B cell (primary cell): ENCODE results near the gene RHOH. TPM values are rescaled to one million over a fixed set of nuclear protein-coding genes. Genes with fewer than 3 reads are reported as not detected.
"Not testable (repeated sequence)": the region's sequence is repeated elsewhere in the genome, so short reads cannot be mapped to it uniquely, and the experiment has no call there.

Experiments used
- ATAC-seq: fragments of 200-7000 bp; cut with Tn5 transposase; one replicate; pipeline ENCODE4 v1.10.0; 2021; ENCODE audit warnings: low read depth, mild to moderate bottlenecking, moderate number of reproducible peaks, moderate library complexity
- CTCF ChIA-PET: fragments of 350-600 bp; sonication (Branson Sonifier 250); formaldehyde crosslinking; loops from one replicate; lab custom pipeline; 2021; ENCODE audit warnings: antibody characterized with exemption, inconsistent platforms; lab: Charles Lee
- POLR2A ChIA-PET: fragments of 350-600 bp; sonication (Branson Sonifier 250); formaldehyde crosslinking; loops from one replicate; lab custom pipeline; 2021; ENCODE audit warnings: antibody characterized with exemption; lab: Charles Lee
- DNase-seq: peaks from one replicate; pipeline ENCODE4 v3.0.0; 2013
- H2AFZ ChIP-seq: 2 replicates; pipeline ENCODE4 v1.6.1; 2012; ENCODE audit warnings: mild to moderate bottlenecking, low read depth, low read length; ENCODE audit not compliant: insufficient read depth, poor library complexity, severe bottlenecking
- H3K27ac ChIP-seq, 2 donors: 1 replicate in 1 of 2; 2 replicates in 1 of 2; pipeline ENCODE4 v1.5.1; 2012 to 2013; ENCODE audit warnings: low read length in 2 of 2, mild to moderate bottlenecking in 2 of 2, moderate library complexity in 1 of 2
- H3K27me3 ChIP-seq, 4 experiments: fragments of 200-600 bp in 1 of 4; sonication (generic) in 1 of 4; replicated peaks in 1 of 4; 1 replicate in 2 of 4; 2 replicates in 2 of 4; pipeline versions ENCODE4 v1.6.1 to v1.7.0; 2013 to 2016; ENCODE audit warnings: low read length in 3 of 4, mild to moderate bottlenecking in 2 of 4, mixed read lengths in 1 of 4, moderate library complexity in 1 of 4; ENCODE audit not compliant: insufficient read depth in 4 of 4, control insufficient read depth in 3 of 4; ENCODE audit errors: control extremely low read depth in 1 of 4
- H3K36me3 ChIP-seq, 2 experiments: replicated peaks in 1 of 2; 1 replicate in 1 of 2; 2 replicates in 1 of 2; pipeline versions ENCODE4 v1.6.1 to v1.7.1; 2013; ENCODE audit warnings: low read length in 1 of 2; ENCODE audit not compliant: insufficient read depth in 2 of 2, control insufficient read depth in 1 of 2; ENCODE audit errors: control extremely low read depth in 1 of 2, extremely low read depth in 1 of 2
- H3K4me1 ChIP-seq, 2 donors: fragments of 200-600 bp in 1 of 2; sonication (generic) in 1 of 2; 1 replicate in 1 of 2; 2 replicates in 1 of 2; pipeline versions ENCODE4 v1.5.1 to v1.6.1; 2013 to 2017; ENCODE audit warnings: low read length in 2 of 2; ENCODE audit not compliant: control insufficient read depth in 2 of 2, insufficient read depth in 2 of 2
- H3K4me2 ChIP-seq: replicated peaks from 2 replicates; pipeline ENCODE3; 2012; ENCODE audit warnings: mild to moderate bottlenecking, low read depth, low read length; ENCODE audit not compliant: poor library complexity, severe bottlenecking
- H3K4me3 ChIP-seq, 5 experiments: fragments of 200-600 bp in 1 of 5; sonication (generic) in 1 of 5; 1 replicate in 3 of 5; 2 replicates in 2 of 5; pipeline versions ENCODE4 v1.5.1 to v1.7.0; 2011 to 2016; ENCODE audit warnings: low read length in 4 of 5, mild to moderate bottlenecking in 4 of 5, low read depth in 2 of 5, control low read depth in 1 of 5, moderate library complexity in 1 of 5; ENCODE audit not compliant: insufficient read depth in 1 of 5; ENCODE audit errors: control extremely low read depth in 1 of 5, extremely low read depth in 1 of 5
- H3K79me2 ChIP-seq: fragments of 200-600 bp; sonication (generic); one replicate; pipeline ENCODE4 v1.6.0; 2016; ENCODE audit warnings: low read length; ENCODE audit not compliant: control insufficient read depth, insufficient read depth
- H3K9ac ChIP-seq: fragments of 200-600 bp; sonication (generic); 2 replicates; pipeline ENCODE4 v1.6.1; 2017; ENCODE audit warnings: mild to moderate bottlenecking, low read length, moderate library complexity
- H3K9me3 ChIP-seq, 3 donors: one replicate each; pipeline versions ENCODE4 v1.6.1 to v1.7.1; 2013; ENCODE audit warnings: low read length in 2 of 3; ENCODE audit not compliant: control insufficient read depth in 2 of 3, insufficient read depth in 1 of 3; ENCODE audit errors: control extremely low read depth in 1 of 3
- H4K20me1 ChIP-seq: 2 replicates; pipeline ENCODE4 v1.6.0; 2012; ENCODE audit warnings: mild to moderate bottlenecking, low read length; ENCODE audit not compliant: insufficient read depth, control insufficient read depth, poor library complexity, severe bottlenecking
- H3K27ac Mint-ChIP-seq: one replicate; pipeline ENCODE4 v1.8.0; 2021; ENCODE audit warnings: mixed read lengths
- H3K27me3 Mint-ChIP-seq: one replicate; pipeline ENCODE4 v1.8.0; 2021; ENCODE audit warnings: mixed read lengths
- H3K4me1 Mint-ChIP-seq: one replicate; pipeline ENCODE4 v1.8.0; 2021; ENCODE audit warnings: mixed read lengths
- H3K4me3 Mint-ChIP-seq: one replicate; pipeline ENCODE4 v1.8.0; 2021; ENCODE audit warnings: mixed read lengths
- H3K9me3 Mint-ChIP-seq: one replicate; pipeline ENCODE4 v1.8.0; 2022; ENCODE audit warnings: mixed read lengths; ENCODE audit not compliant: insufficient read depth
- CTCF ChIP-seq: fragments of 200-600 bp; IDR thresholded peaks from one replicate; pipeline ENCODE4 v1.8.0; 2022; ENCODE audit warnings: antibody characterized with exemption, mild to moderate bottlenecking
- EZH2 ChIP-seq: IDR thresholded peaks from 2 replicates; pipeline ENCODE4 v1.6.1; 2012; ENCODE audit warnings: borderline replicate concordance, low read depth, mild to moderate bottlenecking, moderate library complexity, low read length; ENCODE audit not compliant: insufficient read depth, poor library complexity, severe bottlenecking
- WGBS: methylation state at CpG from one replicate; pipeline ENCODE4 v1.1.5; 2013; ENCODE audit warnings: missing lambda C conversion rate; ENCODE audit not compliant: insufficient coverage; 5-methylcytosine and 5-hydroxymethylcytosine counted together
- intact Hi-C: fragments of 100-400 bp; cut with micrococcal nuclease; formaldehyde crosslinking; loops from one replicate; pipeline ENCODE4 v1.10.0; 2022
- polyA minus RNA-seq: library from RNA; depleted of rRNA, polyadenylated mRNA; stranded (reverse); fragments of >200 nt; gene quantifications from 2 replicates; pipeline ENCODE4 v1.2.3, GENCODE V29; 2012
- polyA plus RNA-seq: library from polyadenylated mRNA; depleted of rRNA; stranded (reverse); fragments of >200 nt; gene quantifications from 2 replicates; pipeline ENCODE4 v1.2.3, GENCODE V29; 2012
- total RNA-seq, 2 donors: library from RNA; stranded (reverse); fragments of 120-200 nt in 1 of 2; gene quantifications; 1 replicate in 1 of 2; 2 replicates in 1 of 2; pipeline versions ENCODE4 v1.2.3 to v1.2.4, GENCODE V29; 2013 to 2022

RHOH gene
- 187 and 209 TPM in 2 replicates for total RNA-seq
- 162 TPM for total RNA-seq (2013)
- 118 and 174 TPM in 2 replicates for polyA plus RNA-seq
- 118 and 229 TPM in 2 replicates for polyA minus RNA-seq

- peaks cover 39% of the 10 kb centered on the region for H4K20me1 ChIP-seq
- peak; percentile 91 for DNase-seq
- peak within 1 kb of the TSS; percentile 99 for H3K9ac ChIP-seq
- Mint-ChIP-seq H3K9me3 (no peaks in the 10 kb centered on the region), H3K27me3 (no peaks in the 10 kb centered on the region), H3K27ac (peak within 1 kb of the TSS; percentile 91), H3K4me1 (peaks cover 63% of the 10 kb centered on the region), H3K4me3 (peak within 1 kb of the TSS; percentile 96)
- H3K4me3 ChIP-seq, result peak within 1 kb of the TSS; percentile 79 to 99 (median 90)
- H3K36me3 ChIP-seq, result peaks cover 2 to 4% of the 10 kb centered on the region in 2 experiments
- peak; percentile 50 for ATAC-seq
- TF ChIP-seq CTCF (no peak), EZH2 (no peak)
- H3K4me1 ChIP-seq, result peaks cover 49 to 59% of the 10 kb centered on the region in 2 donors
- WGBS, result 2% methylated on average over 7 of the region's 14 CpGs
- H2AFZ ChIP-seq, result peak within 1 kb of the TSS; percentile 6
- H3K9me3 ChIP-seq, result no peaks in the 10 kb centered on the region
- no peaks in the 10 kb centered on the region for H3K27me3 ChIP-seq
- peaks cover 99% of the 10 kb centered on the region for H3K79me2 ChIP-seq
- intact Hi-C loops, result loop anchor here (1.0 to 10.0 kb wide), 8 partner anchors 8 to 1532 kb away; partner anchors contain the start of genes KLF3, N4BP2 and PDS5A
- CTCF ChIA-PET, result interaction anchor here (0.6 to 8.2 kb wide), 14 partner anchors 11 to 141 kb away, joined by 3 to 70 read pairs (median 6); no protein-coding TSS in a partner anchor
- H3K4me2 ChIP-seq, result peak within 1 kb of the TSS; percentile 83
- peak within 1 kb of the TSS; percentile 93 to 99 for H3K27ac ChIP-seq
- POLR2A ChIA-PET, result interaction anchor here (0.6 to 4.2 kb wide), 8 partner anchors 11 to 349 kb away, joined by 3 to 40 read pairs (median 6); partner anchors contain the start of gene N4BP2
These were observed at the start of gene RHOH for GRCh38 chr4:40196724-40197281. RHOH (plus strand) TSS chr4:40197031; CDS start chr4:40243387, 46,356 bp downstream.

- H3K4me3 ChIP-seq, POLR2A ChIA-PET, DNase-seq, H3K4me2 ChIP-seq, H3K27ac ChIP-seq, intact Hi-C loops, CTCF ChIA-PET, H3K9me3 Mint-ChIP-seq, H3K27me3 Mint-ChIP-seq, H3K27ac Mint-ChIP-seq, H2AFZ ChIP-seq, H3K9ac ChIP-seq, ATAC-seq, H4K20me1 ChIP-seq, H3K36me3 ChIP-seq, H3K27me3 ChIP-seq, H3K4me3 Mint-ChIP-seq: not testable (repeated sequence)
- WGBS, result no CpG with 5 or more reads among the region's 31 CpGs
- Histone ChIP-seq H3K79me2 (peaks cover 39% of the 10 kb centered on the region), H3K4me1 (peaks cover 19 to 24% of the 10 kb centered on the region in 2 donors), H3K9me3 (peaks cover 0 to 11% (median 6%) of the 10 kb centered on the region in 3 donors)
- H3K4me1 Mint-ChIP-seq, result peaks cover 25% of the 10 kb centered on the region
These were observed 49.3 kb upstream of the RHOH start for GRCh38 chr4:40147490-40147889.
